ENCODE data around the gene LPAR5. TPM values are rescaled to one million over a fixed set of nuclear protein-coding genes. Genes with fewer than 3 reads are reported as not detected.

Gene LPAR5
- total RNA-seq, 4 donors from 2014 or later, result 18.7 to 36.2 (median 25.3) TPM

- no peak for DNase-seq
- H3K36me3 ChIP-seq, result no peaks in the 10 kb centered on the region
- H3K9me3 ChIP-seq, result no peaks in the 10 kb centered on the region
- peak overlapping the region; percentile 86 to 94 (median 89) for H3K27ac ChIP-seq
- H3K4me1 ChIP-seq, result peaks cover 7 to 49% (median 23%) of the 10 kb centered on the region in 4 donors
- H3K27me3 ChIP-seq, result no peaks in the 10 kb centered on the region
- H3K4me3 ChIP-seq, result peak overlapping the region in 3 of 4 donors; percentile 21 to 53 (median 47)
- TF ChIP-seq POLR2A (IDR thresholded peaks at IDR 0.05) (no peak), CTCF (IDR thresholded peaks at IDR 0.05) (no peak)
These were observed 5.0 kb downstream of the LPAR5 start for GRCh38 chr12:6630736-6631135.

GRCh38 chr12:6627616-6628015 is 8.1 kb downstream of the LPAR5 start:
- peak in 1 of 3 donors; percentile 58 for DNase-seq
- no peaks in the 10 kb centered on the region for H3K27me3 ChIP-seq
- H3K4me1 ChIP-seq, result peaks cover 2 to 34% (median 13%) of the 10 kb centered on the region in 4 donors
- no peak for TF ChIP-seq POLR2A (IDR thresholded peaks at IDR 0.05)
- no peak for TF ChIP-seq CTCF (IDR thresholded peaks at IDR 0.05)
- H3K27ac ChIP-seq, result peak overlapping the region in 1 of 4 donors; percentile 59
- no peaks in the 10 kb centered on the region for H3K36me3 ChIP-seq
- H3K4me3 ChIP-seq, result peak overlapping the region in 3 of 4 donors; percentile 18 to 39 (median 23)
- no peaks in the 10 kb centered on the region for H3K9me3 ChIP-seq

- Histone ChIP-seq H3K4me3 (peak overlapping the region in 2 of 4 donors; percentile 18 to 23), H3K27ac (peak overlapping the region in 2 of 4 donors; percentile 8 to 59), H3K36me3 (no peaks in the 10 kb centered on the region), H3K27me3 (no peaks in the 10 kb centered on the region), H3K9me3 (no peaks in the 10 kb centered on the region), H3K4me1 (peaks cover 0 to 25% (median 10%) of the 10 kb centered on the region in 4 donors)
- TF ChIP-seq POLR2A (IDR thresholded peaks at IDR 0.05) (no peak), CTCF (IDR thresholded peaks at IDR 0.05) (no peak)
- DNase-seq, result peak in 1 of 3 donors; percentile 64
These were observed 9.0 kb downstream of the LPAR5 start for GRCh38 chr12:6626654-6627283.

DNA sequence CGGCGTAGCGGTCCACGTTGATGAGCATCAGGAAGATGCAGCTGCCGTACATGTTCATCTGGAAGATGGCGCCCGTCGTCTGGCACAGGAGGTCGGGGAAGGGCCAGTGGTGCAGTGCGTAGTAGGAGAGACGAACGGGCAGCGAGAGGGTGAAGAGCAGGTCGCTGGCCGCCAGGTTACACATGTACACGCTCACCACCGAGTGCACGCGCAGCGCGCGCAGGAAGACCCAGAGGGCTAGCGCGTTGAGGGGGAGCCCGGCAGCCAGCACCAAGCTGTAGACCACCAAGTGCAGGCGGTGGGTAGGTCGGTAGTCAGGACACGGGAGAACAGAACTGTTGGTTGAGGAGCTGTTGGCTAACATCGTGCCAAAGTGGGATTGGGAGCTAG is 14.9 kb downstream of the LPAR5 start:
- H3K27ac ChIP-seq, result no peak overlapping the region
- H3K4me1 ChIP-seq, result no peaks in the 10 kb centered on the region
- peaks cover 0 to 21% (median 0%) of the 10 kb centered on the region in 3 donors for H3K36me3 ChIP-seq
- DNase-seq, result no peak
- H3K4me3 ChIP-seq, result no peak overlapping the region
- no peaks in the 10 kb centered on the region for H3K27me3 ChIP-seq
- H3K9me3 ChIP-seq, result no peaks in the 10 kb centered on the region
- TF ChIP-seq CTCF (IDR thresholded peaks at IDR 0.05) (no peak), POLR2A (IDR thresholded peaks at IDR 0.05) (no peak)

DNA sequence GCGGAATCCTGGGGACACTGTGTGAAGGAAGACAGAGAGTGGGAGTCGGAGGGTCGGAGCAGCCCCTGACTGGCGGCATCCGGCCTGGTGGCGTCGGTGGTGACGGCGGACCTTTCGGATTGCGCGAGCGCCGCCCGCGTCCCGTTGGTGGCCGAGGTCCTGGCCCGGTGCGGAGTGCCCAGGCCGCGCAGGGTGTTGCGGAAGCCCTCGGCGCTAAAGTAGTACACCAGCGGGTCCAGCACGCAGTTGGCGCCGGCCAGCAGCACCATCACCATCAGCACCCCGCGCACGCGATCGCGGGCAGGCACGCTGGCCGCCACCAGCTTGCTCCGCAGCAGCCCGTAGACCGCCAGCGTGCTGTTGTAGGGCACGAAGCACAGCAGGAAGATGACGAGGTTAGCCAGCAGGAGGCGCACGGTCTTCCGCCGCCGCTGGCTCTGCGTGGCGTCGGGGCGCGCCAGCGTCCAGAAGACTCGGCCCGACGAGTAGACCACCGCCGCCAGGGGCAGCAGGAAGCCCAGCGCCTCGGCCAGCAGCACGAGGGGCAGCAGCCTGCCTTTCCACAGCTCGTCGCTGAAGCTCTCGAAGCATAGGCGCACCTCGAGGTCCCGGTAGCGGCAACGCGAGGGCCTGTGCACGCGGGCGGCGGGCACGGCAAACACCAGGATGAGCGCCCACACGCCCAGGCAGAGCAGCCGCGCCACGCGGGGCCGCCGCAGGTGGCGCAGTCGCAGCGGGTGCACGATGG is 15.4 kb downstream of the LPAR5 start:
- H3K27ac ChIP-seq, result no peak overlapping the region
- TF ChIP-seq CTCF (IDR thresholded peaks at IDR 0.05) (peak in 4 of 6 experiments; percentile 13 to 32 (median 26)), POLR2A (IDR thresholded peaks at IDR 0.05) (no peak)
- H3K4me3 ChIP-seq, result no peak overlapping the region
- no peaks in the 10 kb centered on the region for H3K27me3 ChIP-seq
- no peaks in the 10 kb centered on the region for H3K4me1 ChIP-seq
- DNase-seq, result no peak
- no peaks in the 10 kb centered on the region for H3K9me3 ChIP-seq
- peaks cover 0 to 21% (median 0%) of the 10 kb centered on the region in 3 donors for H3K36me3 ChIP-seq

Data from Peyer's patch (tissue), 4 donors.